GM18873 (cell line): ENCODE measurements around the gene CNTN1.
"Not testable (repeated sequence)": the region's sequence is repeated elsewhere in the genome, so short reads cannot be mapped to it uniquely, and the experiment has no call there.

Experiments used
- ATAC-seq: cut with Tn5 transposase; IDR thresholded peaks from one replicate; pipeline ENCODE4 v1.9.1; 2021; ENCODE audit warnings: mild to moderate bottlenecking, moderate library complexity, moderate number of reproducible peaks; ENCODE audit not compliant: unreplicated experiment, low FRiP score

The CNTN1 gene

DNA sequence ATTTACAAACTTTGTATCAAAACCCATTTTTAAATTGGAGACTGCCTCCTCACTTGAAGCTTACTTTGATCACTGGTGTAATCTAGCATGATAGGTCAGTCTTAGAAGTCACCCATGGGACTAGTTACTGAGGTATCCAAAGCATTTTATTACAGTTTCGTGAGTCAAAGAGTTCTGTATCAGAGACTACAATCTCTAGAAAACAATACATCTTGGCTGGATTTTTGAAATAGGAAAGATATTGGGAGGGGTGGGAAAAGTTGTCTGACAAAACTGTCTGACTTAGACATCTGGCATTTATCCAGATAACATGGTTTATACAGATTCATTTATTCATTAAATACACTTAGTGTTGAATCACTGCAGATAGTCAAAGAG lies 322.4 kb downstream of the CNTN1 start:
- no peak for ATAC-seq

DNA sequence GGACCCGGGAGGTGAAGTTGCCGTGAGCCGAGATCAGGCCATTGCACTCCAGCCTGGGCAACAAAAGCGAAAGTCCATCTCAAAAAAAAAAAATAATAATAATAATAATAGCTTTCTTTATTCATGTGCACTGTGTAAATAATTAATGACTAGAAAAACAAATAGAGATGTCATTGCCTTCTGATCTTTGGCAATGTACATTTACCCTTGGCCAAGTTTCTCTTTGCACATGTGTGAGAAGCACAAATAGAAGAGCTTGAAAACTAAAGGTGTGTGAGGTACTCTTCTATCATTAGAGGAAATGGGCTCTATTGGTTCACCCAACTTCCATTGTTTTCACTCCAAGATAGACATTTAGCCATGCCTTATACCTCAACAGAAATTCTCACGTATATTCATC lies 325.8 kb downstream of the CNTN1 start:
- no peak for ATAC-seq

DNA sequence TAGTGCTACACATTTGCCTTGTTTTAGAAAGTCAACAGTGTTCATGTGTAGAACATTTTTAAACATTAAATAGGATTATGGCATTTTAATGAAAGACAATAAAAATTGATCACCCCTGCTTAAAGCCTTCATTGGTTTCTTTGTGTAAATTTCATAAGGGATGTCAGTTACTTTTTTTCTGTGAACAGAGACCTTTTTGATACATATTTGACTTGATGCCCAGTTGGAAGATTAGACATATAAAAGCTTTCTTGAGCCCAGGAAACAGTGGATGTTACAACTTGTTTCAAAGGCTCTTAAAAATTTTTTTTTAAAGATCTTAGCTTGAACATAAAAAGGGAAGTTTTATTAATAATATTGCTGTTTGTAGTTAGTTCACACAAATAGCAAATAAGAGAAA lies 327.2 kb downstream of the CNTN1 start:
- ATAC-seq: no peak

DNA sequence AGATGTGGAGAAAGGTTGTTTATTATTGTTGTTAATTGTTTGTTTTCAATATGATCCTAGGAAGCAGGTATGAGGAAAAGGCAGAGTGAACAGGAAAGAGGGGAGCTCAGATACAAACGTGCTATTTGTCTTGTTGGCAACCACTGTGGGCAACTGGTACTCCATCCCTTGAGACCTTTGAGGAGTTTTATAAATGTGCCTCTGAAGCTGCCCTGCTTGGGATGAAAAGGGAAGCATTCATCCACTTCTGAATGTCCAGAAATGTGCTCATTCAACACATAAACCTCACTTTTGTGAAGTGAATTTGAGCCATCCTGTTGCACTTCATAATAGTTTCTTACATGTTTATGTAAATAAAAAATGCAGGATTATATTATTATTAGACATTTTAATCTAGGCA lies 331.6 kb downstream of the CNTN1 start:
- no peak for ATAC-seq

DNA sequence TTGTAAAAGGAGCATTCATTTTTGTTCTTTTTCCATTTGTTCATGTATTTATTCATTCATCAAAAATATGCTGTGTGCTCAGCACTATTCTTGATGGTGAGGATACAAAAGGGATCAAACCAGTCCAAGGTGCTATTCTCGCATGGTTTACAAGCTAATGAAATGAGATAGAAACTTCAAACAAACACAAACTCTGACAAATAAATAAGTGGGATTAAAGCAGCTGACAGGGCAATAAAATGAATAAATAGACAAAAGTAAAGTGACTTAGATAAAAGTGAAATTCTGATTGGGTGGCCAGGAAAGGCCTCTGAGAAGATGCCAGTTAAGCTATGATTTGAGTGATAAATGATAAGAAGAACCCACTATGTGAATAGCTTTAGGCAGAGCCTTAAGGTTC lies 333.9 kb downstream of the CNTN1 start:
- no peak for ATAC-seq

DNA sequence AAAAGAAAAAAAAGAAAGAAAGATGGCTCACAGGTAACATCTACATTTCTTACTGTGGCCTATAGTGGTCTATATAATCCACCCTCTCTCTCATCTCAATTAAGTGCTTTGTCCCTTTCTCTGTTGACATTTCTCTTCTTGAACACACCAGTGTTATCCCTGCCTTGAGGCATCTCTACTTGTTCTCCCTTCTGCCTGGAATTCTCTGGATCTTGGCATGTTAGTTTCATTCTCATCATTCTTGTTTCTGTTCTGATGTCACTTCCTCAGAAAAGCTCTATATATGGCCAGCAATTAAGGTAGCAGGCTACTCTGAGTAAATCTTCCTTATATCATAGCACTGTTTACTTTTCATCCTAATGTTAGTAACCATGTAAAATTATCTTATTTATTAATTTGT lies 340.1 kb downstream of the CNTN1 start:
- no peak for ATAC-seq

DNA sequence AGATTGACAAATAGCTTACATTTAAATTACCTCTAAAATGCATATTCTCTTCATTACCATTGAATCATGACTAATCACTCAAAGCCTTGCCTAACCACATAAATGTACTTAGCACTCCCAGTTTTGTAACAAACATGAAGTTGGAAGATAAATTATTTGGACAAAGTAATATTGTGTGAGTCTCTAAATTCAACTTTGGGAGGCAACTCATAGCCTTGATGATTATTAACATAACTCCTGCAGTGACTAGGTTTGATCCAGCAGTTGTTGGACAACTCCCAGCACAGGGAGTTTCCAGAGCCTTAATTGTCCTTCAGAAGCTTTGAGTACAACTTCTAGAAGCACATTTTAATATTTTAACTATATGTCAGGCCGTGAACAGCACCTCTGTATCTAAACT lies 342.4 kb downstream of the CNTN1 start:
- no peak for ATAC-seq

DNA sequence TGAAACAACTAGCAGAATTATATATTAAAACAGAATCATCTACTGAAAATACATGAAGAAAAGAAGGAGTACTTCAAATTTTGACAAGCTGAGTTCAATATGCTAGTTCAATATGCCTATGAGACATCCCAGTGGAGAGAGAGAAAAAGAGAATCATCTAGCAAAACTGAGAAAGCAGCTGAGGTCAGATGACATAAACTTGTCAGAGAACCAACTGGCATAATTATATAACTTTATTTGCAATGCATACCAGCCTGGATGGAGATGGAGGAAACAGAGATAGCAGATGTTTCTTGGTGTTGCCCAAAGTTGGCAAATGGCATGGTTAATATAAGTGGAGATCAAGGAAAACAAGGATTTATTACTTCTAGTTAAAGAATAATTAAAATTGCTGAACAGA lies 347.2 kb downstream of the CNTN1 start:
- no peak for ATAC-seq

DNA sequence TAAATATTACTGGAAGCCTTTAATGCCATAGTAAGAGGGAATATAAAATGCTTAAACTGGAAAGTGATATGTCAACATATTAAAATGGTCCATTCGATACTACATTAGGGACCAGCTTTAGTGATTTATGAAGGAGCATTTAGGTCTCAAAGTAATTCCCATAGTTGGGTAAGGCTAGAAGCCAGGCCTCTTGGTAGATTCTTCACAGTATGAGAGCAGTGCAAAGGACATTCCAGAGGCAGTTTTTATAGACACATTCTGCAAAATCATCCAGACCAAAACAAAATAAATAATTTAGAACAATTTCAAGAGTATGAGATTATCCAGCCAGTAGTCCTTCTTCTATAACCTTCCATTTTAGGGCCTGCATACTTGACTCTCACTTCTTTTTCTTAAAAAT lies 353.3 kb downstream of the CNTN1 start:
- ATAC-seq: no peak

DNA sequence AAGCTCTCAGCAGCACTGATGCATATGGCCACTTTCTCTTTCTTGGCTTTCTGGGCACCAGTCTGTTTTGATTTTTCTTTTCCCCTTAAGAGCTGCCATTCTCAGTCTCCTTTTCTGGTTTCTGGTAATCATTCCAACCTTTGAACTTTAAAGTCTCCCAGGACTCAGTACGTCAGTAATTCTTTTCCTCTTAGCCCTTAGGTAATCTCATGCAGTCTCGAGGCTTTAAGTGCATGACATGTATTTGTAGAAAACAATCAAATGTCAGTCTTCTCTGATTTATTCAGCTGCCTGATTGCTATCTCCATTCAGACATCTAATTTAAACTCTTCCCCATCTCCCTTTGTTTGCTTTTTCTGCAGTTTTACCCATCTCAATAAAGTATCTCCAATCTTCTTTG lies 356.8 kb downstream of the CNTN1 start:
- ATAC-seq: no peak

DNA sequence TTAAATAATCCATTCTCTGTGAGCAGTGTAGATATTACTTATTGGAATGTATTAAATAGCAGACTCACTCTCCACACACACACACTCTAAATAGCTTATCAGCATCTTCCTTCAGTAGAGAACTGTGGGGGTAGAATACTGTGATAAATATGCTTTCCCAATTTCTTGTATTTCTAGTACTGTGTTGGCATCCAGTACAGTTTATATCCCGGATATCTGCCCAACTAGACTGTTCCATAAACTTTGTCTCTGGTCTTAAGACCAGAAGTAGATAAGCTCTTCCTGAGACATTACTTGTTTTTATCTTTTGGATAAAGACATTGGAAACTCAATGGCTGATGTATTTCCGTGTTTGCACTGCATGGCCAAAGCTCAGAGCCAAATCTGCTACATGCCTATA lies 359.7 kb downstream of the CNTN1 start:
- ATAC-seq: no peak

DNA sequence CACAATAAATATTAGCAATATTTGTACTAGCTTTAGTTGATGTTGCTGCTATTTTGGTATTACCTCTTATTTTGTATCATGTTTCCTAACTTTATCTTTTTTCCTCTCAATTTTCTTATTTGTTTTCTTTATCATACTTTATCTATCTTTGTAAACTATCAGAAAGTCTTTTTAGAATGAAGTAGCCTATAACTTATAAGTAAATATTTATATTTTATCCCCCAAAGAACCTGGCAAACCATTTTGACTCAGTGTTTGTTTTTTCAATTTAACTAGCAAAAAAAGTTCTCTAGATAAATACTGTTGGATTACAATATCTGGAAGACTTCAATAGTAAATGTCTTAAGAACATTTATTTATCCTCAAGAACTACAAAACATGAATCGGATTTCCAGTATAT lies 360.2 kb downstream of the CNTN1 start:
- no peak for ATAC-seq

DNA sequence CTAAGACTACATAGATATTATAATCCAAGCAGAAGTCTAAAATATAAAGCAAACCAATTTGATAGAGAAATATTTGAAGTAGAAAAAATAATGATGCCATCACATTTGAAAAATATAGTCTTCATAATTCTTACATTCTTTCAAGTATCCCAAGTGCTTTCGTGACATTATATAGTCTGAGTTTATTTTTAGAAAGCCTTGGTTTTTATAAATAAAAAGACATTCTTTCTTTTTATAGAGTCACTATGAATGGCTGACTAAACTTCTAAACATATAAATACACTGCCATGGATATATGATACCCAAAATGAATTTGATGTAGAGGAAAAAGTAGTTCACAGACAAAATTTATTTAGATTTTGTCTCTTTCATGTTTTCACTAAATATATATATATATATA lies 360.8 kb downstream of the CNTN1 start:
- no peak for ATAC-seq

DNA sequence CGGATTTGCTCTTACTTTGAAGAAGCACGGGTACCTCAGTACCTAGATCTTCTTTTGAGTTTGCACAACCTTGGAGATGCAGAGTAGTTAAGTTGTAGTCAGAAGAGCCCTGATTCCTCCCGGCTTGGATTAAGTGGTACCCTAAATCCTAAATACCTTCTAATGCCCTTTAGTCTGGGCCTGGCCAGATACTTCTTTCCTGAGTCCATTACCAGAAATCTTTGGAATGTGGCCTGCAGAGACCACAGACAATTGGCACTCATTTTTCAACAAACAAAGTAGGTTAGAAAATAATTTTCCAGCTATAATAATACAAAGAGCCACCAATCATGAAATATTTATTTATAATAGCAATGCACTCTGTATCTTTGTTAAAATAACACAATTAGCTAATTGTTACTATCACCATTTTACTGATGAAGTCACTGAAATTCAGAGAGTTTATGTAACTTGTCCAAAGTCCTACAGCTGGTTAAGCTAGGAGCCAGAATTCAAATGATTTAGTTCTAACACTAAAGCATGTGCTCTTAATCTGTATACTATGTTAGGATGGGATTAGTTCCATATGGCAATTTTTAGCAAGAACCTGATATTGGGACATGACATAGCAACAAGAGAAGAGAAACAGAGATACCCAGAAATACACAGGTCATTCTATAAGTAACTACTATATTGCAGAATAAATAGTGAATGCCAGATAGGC lies 363.8 kb downstream of the CNTN1 start:
- no peak for ATAC-seq

DNA sequence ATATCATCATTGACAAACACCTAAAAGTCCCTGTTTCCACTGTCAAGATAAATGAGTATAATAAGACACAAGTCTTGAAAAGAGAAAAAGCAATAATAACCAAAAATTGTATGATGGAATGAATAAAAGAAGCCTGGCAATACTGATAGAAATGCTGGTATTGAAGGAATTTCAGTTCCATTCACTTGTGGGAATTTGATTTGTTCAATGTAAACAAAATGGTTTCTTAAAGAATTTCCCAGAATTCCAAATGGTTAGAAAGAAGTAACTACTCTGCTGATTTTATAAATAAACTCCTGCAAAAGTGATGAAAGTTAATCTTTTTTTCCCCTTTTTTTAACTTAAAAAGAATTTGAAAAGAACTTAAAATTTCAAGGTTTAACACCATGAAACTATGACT lies 366.0 kb downstream of the CNTN1 start:
- ATAC-seq: no peak

DNA sequence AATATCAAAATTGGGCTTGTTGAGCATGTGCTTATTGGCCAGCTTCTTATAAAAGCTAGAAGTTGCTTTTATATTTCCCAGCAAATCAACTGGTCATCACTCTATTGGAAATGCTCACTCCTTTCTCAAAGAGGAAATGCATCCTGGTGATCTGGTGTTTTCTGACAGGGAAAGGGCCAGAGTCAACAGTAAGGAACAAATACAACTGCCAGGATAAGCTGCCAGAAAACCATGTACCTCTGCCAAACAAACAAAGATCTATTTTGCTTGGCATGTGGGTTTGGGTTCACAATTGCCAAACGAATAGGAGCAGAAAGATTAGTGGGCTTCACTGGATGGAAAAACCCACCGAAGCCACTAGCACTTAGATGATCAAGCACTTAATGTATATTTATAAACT lies 369.0 kb downstream of the CNTN1 start:
- ATAC-seq: no peak

DNA sequence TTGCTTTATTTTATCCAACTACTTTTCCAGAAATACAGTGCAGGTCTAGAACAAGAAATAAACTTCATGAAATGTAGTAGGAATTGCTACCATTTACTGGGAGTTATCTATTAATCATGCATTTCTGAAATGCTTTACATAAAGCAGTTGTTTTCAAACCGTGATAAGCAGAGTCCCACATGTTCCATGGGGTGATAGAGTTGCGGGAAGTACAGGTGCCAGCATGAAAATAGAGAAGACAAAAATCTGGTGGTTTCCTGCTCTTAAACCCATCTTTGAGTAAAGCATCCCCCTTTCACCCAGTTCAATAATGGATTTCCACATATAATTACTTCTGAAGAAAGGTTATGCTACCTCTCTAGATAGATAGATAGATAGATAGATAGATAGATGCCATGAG lies 372.2 kb downstream of the CNTN1 start:
- ATAC-seq: no peak

DNA sequence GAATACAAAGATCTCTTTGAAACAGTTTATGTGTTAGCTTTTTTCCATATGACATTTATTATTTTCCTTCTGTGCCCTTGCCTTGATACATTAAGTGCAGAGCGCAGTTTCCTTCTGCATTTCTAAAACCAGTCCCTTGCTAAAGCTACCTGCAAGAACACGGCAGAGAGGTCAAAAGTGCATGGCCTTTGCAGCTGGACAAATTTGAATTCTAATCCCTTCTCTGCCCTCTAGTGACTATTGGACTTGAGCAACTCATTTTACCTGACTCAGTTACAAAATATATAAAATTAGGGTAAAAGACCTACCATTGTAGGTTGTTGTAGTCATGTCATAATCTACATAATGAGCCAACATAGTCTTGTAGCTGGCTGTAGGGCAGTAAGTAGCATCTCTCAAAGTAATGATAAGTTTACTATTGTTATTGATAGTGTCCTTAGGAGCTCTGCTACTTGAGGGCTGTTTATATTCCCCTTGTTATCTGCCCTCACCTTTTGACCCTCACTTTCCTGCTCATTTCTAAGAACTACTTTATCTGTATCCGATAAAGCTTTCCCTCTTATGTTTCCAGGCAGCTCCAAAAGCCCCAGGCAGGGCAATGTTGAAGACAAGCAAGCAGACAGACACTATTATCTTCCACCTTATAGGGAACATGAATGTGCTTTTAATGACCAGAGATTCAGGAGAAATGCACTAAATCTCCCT lies 375.9 kb downstream of the CNTN1 start:
- ATAC-seq: no peak

DNA sequence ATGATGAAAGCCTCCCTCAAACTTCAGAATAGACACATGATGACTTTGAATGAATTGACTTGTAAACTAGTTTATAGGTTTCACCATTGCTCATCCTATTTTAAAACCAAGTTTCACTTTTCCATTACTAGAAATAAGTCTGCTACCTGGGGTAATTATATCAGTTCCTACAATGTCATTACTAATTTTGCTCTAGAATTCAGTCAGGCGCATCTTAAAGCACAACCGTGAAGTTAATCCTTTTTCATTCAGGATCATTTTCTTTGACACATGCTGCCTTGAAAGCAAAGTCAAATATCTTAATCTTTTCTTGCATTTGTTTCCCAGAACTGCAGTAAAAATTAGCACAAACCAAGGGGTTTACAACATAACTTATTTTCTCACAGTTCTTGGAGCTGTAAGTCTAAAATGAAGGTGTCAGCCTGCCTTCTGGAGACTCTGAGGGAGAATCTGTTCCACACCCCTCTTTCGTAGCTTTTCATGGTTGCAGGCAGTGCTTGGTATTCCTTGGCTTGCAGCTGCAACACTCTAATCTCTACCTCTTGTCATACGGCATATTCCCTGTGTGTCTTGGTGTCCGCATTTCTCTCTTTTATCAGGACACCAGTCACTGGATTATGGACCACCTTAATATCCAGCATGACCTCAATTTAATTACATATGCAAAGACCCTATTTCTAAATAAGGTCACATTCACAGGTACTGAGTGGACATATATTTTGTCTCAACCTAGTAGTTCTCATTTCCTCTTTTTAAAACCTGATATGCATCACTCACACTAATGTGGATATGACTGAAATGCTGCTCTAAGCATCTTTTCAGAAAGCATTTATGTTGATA lies 381.6 kb downstream of the CNTN1 start:
- no peak for ATAC-seq

DNA sequence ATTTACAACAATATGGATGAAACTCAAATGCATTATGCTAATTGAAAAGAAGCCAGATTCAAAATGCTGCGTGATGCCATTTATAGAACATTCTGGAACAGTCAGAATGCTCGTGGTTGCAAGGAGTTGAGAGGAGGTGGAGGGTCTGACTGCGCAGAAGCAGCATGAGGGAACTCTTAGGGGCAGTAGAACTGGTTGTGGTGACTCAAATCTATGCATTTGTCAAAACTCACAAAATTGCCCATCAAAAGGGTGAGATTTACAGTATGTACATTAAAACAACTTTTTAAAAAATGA lies 382.2 kb downstream of the CNTN1 start:
- ATAC-seq: no peak

DNA sequence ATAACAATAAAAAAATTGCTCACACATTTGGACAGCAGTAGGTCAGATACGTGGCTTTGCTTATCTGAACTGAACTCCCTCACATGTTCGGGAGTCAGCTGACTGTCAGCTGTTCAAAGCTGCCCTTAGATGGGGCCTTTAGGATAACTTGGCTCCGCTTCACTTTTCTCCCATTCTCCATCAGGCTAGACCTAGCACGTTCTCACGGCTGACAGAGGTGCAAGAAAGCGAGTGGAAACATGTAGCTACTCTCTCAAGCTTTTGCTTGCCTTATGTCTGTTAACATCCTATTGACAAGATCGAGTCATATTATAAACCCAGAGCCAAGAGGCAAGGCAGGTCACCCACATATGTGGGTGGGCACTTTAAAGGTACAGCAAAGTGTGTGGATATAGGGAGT lies 383.9 kb downstream of the CNTN1 start:
- ATAC-seq: no peak

DNA sequence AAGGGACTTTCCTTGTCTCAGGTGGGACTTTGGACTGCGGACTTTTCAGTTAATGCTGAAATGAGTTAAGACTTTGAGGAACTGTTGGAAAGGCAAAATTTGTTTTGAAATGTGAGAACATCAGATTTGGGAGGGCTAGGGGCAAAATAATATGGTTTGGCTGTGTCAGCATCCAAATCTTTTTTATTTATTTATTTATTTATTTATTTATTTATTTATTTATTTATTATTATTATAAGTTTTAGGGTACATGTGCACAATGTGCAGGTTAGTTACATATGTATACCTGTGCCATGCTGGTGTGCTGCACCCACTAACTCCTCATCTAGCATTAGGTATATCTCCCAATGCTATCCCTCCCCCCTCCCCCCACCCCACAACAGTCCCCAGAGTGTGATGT lies 389.0 kb downstream of the CNTN1 start:
- not testable (repeated sequence) for ATAC-seq
